ENCODE results near the gene PKNOX2.
A peak's percentile ranks its signal among the peaks of the same experiment; 100 is the strongest.

Gene PKNOX2

GRCh38 chr11:125348674-125349309 is 184.2 kb downstream of the PKNOX2 start:
- Histone ChIP-seq H3K36me3 (ENCODE audit: insufficient read depth, low read length) (no peaks in the 10 kb centered on the region), H3K9ac (ENCODE audit: low read depth, low read length) (no peak overlapping the region), H3K4me1 (ENCODE audit: insufficient read depth, low read length) (peaks cover 14% of the 10 kb centered on the region; the same call in 1 of the 2 replicates), H3K9me3 (ENCODE audit: control insufficient read depth, insufficient read depth, low read length) (no peaks in the 10 kb centered on the region)

- H3K9me3 ChIP-seq (ENCODE audit: control insufficient read depth, insufficient read depth, low read length): no peaks in the 10 kb centered on the region
- H3K4me1 ChIP-seq (ENCODE audit: insufficient read depth, low read length): peaks cover 12% of the 10 kb centered on the region; the same call in 1 of the 2 replicates
- H3K9ac ChIP-seq (ENCODE audit: low read depth, low read length): peak overlapping the region; percentile 44; the same call in 1 of the 2 replicates
- H3K36me3 ChIP-seq (ENCODE audit: insufficient read depth, low read length): no peaks in the 10 kb centered on the region
Observed at GRCh38 chr11:125350206-125351032, 185.9 kb downstream of the PKNOX2 start.

GRCh38 chr11:125351033-125351867 is 186.7 kb downstream of the PKNOX2 start:
- H3K4me1 ChIP-seq (ENCODE audit: insufficient read depth, low read length): peaks cover 12% of the 10 kb centered on the region; the same call in 1 of the 2 replicates
- H3K9ac ChIP-seq (ENCODE audit: low read depth, low read length): peak overlapping the region; percentile 44; the same call in 1 of the 2 replicates
- no peaks in the 10 kb centered on the region for H3K9me3 ChIP-seq (ENCODE audit: control insufficient read depth, insufficient read depth, low read length)
- H3K36me3 ChIP-seq (ENCODE audit: insufficient read depth, low read length): no peaks in the 10 kb centered on the region

DNA sequence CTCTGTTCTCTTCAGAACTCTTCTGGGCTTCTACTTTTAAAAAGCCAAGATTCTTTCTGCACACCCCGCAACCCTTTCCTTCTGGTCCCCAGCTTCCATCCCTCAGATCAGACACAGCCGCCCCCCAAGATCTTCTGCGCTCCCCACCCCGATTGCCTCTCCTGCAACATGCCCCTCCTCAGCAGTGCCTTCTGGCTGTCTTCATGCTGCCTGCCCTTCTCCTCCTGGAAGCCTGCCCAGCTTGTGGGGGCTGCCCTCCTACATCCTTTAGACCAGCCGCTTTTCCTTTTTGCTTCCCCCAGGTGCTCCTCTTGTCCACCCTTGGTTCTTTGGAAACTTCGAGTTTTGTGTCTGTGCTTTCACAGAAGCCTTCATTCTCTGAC is 187.3 kb downstream of the PKNOX2 start:
- Histone ChIP-seq H3K9ac (ENCODE audit: low read depth, low read length) (no peak overlapping the region), H3K36me3 (ENCODE audit: insufficient read depth, low read length) (no peaks in the 10 kb centered on the region), H3K4me1 (ENCODE audit: insufficient read depth, low read length) (peaks cover 15% of the 10 kb centered on the region; the same call in 1 of the 2 replicates), H3K9me3 (ENCODE audit: control insufficient read depth, insufficient read depth, low read length) (no peaks in the 10 kb centered on the region)

- Histone ChIP-seq H3K36me3 (ENCODE audit: insufficient read depth, low read length) (no peaks in the 10 kb centered on the region), H3K9ac (ENCODE audit: low read depth, low read length) (no peak overlapping the region), H3K9me3 (ENCODE audit: control insufficient read depth, insufficient read depth, low read length) (no peaks in the 10 kb centered on the region), H3K4me1 (ENCODE audit: insufficient read depth, low read length) (peaks cover 5% of the 10 kb centered on the region; the same call in 1 of the 2 replicates)
Observed at GRCh38 chr11:125356797-125357196, 192.2 kb downstream of the PKNOX2 start.

- Histone ChIP-seq H3K4me1 (ENCODE audit: insufficient read depth, low read length) (0 out of 2 replicates have a peak, but pooled peaks cover 5% of the 10 kb centered on the region), H3K36me3 (ENCODE audit: insufficient read depth, low read length) (no peaks in the 10 kb centered on the region), H3K9me3 (ENCODE audit: control insufficient read depth, insufficient read depth, low read length) (no peaks in the 10 kb centered on the region), H3K9ac (ENCODE audit: low read depth, low read length) (no peak overlapping the region)
Observed at GRCh38 chr11:125357551-125357950, 193.0 kb downstream of the PKNOX2 start.

DNA sequence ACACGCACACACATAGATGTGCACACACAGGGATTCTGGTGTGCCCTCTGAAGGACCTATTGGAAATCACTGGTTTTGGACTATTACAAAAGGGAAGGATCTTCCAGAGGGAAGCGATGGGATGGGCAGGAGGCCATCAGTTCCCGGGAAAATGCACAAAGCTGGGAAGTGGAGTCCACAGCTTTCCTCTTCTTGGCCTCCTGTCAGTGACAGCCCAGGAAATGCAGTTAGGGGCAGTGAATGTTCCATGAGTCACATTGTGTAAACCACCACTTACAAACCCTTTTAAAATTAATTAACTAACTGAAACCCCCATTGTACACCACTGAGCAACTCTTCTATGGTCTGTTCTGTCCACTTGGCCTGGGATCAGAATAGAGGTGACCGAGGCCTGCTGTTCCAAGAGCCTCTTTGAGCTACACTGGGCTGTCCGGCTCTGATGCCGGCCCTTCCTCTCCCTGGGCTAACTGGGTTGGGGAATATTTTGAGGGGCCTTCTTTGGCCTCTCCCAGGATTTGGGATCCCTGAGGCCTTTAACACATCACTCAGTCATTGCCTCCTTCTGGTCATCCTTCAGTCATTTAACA is 193.8 kb downstream of the PKNOX2 start:
- H3K9ac ChIP-seq (ENCODE audit: low read depth, low read length): no peak overlapping the region
- 0 out of 2 replicates have a peak, but pooled peaks cover 5% of the 10 kb centered on the region for H3K4me1 ChIP-seq (ENCODE audit: insufficient read depth, low read length)
- no peaks in the 10 kb centered on the region for H3K36me3 ChIP-seq (ENCODE audit: insufficient read depth, low read length)

GRCh38 chr11:125359130-125359529 is 194.6 kb downstream of the PKNOX2 start:
- Histone ChIP-seq H3K9me3 (ENCODE audit: control insufficient read depth, insufficient read depth, low read length) (no peaks in the 10 kb centered on the region), H3K4me1 (ENCODE audit: insufficient read depth, low read length) (peaks cover 5% of the 10 kb centered on the region; the same call in 1 of the 2 replicates), H3K9ac (ENCODE audit: low read depth, low read length) (no peak overlapping the region), H3K36me3 (ENCODE audit: insufficient read depth, low read length) (no peaks in the 10 kb centered on the region)

More for the DNA sequence above, 193.8 kb downstream of the PKNOX2 start:
- no peaks in the 10 kb centered on the region for H3K9me3 ChIP-seq (ENCODE audit: control insufficient read depth, insufficient read depth, low read length)

DNA sequence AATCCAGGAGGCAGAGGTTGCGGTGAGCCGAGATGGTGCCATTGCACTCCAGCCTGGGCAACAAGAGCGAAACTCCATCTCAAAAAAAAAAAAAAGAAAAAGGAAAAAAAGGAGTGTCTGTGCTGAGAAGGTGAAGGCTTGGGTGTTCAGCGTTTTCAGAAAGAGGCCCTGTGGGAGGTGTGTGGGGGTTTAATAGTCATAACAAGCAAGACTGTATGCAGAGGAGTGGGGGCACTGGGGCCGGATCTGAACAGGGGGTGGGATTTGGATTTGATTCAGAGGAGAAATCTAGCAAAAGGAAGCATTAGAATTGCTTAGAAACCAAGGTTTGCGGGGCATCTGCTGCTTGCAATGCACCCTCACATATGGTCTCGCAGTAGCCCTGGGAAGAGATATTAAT is 195.5 kb downstream of the PKNOX2 start:
- H3K9me3 ChIP-seq (ENCODE audit: control insufficient read depth, insufficient read depth, low read length): no peaks in the 10 kb centered on the region
- H3K4me1 ChIP-seq (ENCODE audit: insufficient read depth, low read length): peaks cover 5% of the 10 kb centered on the region; the same call in 1 of the 2 replicates
- H3K9ac ChIP-seq (ENCODE audit: low read depth, low read length): no peak overlapping the region
- no peaks in the 10 kb centered on the region for H3K36me3 ChIP-seq (ENCODE audit: insufficient read depth, low read length)

GRCh38 chr11:125364121-125364826 is 199.7 kb downstream of the PKNOX2 start:
- no peaks in the 10 kb centered on the region; the same call in 1 of the 2 replicates for H3K4me1 ChIP-seq (ENCODE audit: insufficient read depth, low read length)
- H3K36me3 ChIP-seq (ENCODE audit: insufficient read depth, low read length): no peaks in the 10 kb centered on the region
- no peak overlapping the region for H3K9ac ChIP-seq (ENCODE audit: low read depth, low read length)
- H3K9me3 ChIP-seq (ENCODE audit: control insufficient read depth, insufficient read depth, low read length): 0 out of 2 replicates have a peak, but pooled peaks cover 2% of the 10 kb centered on the region

DNA sequence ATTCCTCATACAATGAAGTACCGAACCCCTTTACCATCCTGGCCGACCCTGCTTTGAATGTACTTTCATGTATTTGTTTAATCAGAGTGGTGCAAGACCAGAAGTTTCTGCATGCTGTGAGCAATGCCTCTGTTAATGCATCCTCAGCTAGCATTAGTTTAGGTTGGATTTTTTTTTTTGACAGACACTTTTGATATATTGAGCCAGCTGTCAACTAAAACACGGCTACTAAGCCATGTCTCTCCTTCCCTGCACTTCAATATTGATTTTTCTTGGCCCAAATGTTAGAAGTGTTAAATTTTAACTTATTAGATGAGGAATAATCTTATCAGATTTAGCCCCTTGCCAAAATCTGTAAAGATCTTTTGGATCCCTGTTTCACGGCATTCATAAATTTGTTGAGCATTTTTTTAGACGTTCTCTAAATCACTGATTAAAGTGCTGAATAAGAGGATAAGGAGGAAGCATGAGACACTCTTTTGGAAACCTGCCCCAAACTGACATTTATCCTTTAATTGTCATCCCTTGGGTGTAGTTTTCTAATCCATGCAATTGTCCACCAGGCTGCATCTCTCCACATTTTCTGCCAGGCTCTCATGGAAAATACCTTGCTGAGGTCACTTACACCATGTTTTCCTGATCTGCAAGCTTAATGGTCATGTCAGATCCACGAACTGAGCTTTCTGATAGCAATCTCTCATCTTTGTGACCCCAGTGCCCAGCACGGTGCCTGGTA is 200.8 kb downstream of the PKNOX2 start:
- Histone ChIP-seq H3K9me3 (ENCODE audit: control insufficient read depth, insufficient read depth, low read length) (0 out of 2 replicates have a peak, but pooled peaks cover 2% of the 10 kb centered on the region), H3K4me1 (ENCODE audit: insufficient read depth, low read length) (peaks cover 10% of the 10 kb centered on the region), H3K36me3 (ENCODE audit: insufficient read depth, low read length) (no peaks in the 10 kb centered on the region), H3K9ac (ENCODE audit: low read depth, low read length) (no peak overlapping the region)

GRCh38 chr11:125367710-125368109 is 203.2 kb downstream of the PKNOX2 start:
- H3K36me3 ChIP-seq (ENCODE audit: insufficient read depth, low read length): no peaks in the 10 kb centered on the region
- 0 out of 2 replicates have a peak, but pooled peaks cover 2% of the 10 kb centered on the region for H3K9me3 ChIP-seq (ENCODE audit: control insufficient read depth, insufficient read depth, low read length)
- no peak overlapping the region for H3K9ac ChIP-seq (ENCODE audit: low read depth, low read length)
- H3K4me1 ChIP-seq (ENCODE audit: insufficient read depth, low read length): peaks cover 31% of the 10 kb centered on the region

DNA sequence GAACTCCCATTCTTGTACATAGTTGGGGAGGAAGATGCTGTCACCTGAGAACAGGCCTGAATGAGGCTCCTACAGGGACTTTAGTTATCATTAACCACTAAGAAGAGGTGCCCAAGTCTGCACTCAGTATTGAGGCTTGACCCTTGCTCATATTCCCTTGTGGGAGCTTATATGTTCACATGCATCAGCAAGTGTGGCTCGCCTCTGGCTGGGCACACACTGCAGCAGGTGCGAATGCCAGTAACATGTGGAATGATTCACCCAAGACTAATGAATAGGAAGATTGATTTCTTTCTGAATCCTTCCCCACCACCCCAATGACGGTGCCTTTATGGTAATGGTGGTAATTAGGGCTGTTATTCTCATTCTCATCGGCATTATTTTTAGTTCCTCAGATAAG is 204.2 kb downstream of the PKNOX2 start:
- H3K36me3 ChIP-seq (ENCODE audit: insufficient read depth, low read length): no peaks in the 10 kb centered on the region
- H3K9ac ChIP-seq (ENCODE audit: low read depth, low read length): no peak overlapping the region
- peaks cover 33% of the 10 kb centered on the region for H3K4me1 ChIP-seq (ENCODE audit: insufficient read depth, low read length)
- H3K9me3 ChIP-seq (ENCODE audit: control insufficient read depth, insufficient read depth, low read length): 0 out of 2 replicates have a peak, but pooled peaks cover 2% of the 10 kb centered on the region

All from ES-I3 (cell line).